NCI-H460 (cell line): ENCODE results near the gene CMTM4. TPM values are rescaled to one million over a fixed set of nuclear protein-coding genes. Genes with fewer than 3 reads are reported as not detected.
"Not testable (repeated sequence)": the region's sequence is repeated elsewhere in the genome, so short reads cannot be mapped to it uniquely, and the experiment has no call there.

ENCODE experiments used
- DNase-seq: peaks from one replicate; pipeline ENCODE4 v3.0.0-alpha.2; 2016; ENCODE audit warnings: low read depth; ENCODE audit errors: extremely low read depth
- total RNA-seq: library from RNA; depleted of rRNA; stranded (reverse); fragments of >200 nt; shearing (Covaris generic); gene quantifications from 2 replicates; pipeline ENCODE4 v1.2.3, GENCODE V29; 2014

Gene CMTM4
- total RNA-seq, 1 experiment from 2014 or later, result 64.5 TPM

DNA sequence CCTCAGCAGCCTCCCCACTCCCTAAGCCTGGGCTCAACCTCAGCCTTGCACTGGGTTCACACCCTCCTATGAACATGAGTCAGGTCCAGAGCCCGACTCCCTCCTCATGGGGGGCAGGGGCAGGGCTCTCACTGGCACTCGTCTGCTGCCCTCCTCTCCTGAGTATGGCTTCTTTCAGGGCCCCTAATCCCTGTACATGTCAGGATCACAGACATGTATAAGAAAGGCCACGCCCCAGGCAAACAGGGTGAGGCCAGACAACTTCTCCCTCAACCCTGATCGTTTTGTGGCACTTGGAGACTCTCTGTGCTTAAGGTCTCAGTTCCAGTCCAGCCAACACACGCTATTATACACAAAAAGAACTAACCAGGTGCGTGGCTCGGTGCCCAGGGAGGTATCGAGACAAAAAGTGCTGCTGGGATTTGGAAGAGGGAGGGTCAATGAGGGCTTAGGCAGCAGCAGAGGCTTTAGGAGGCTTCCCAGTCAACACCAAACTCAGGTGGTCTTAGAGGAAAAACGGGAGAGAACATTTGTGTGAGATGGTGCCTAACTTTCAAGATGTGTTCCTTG lies 46.8 kb downstream of the CMTM4 start:
- no peak for DNase-seq

DNA sequence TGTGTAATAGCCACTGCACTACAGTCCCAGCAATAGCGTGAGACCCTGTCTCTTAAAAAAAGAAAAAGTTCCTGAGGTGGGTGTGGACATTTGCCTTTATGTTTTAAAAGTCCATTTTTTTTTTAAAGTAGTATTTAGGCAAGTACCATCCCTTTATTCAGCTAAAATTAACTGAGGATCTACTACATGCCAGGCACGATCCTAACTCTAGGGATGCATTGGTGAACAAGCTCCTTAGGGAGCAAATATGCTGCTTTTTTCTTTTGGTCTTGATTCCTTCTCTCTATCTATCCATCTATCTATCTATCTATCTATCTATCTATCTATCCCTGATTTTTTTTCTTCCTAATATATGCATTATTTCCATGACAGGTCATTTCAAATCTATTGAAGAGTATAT lies 47.4 kb downstream of the CMTM4 start:
- no peak for DNase-seq

DNA sequence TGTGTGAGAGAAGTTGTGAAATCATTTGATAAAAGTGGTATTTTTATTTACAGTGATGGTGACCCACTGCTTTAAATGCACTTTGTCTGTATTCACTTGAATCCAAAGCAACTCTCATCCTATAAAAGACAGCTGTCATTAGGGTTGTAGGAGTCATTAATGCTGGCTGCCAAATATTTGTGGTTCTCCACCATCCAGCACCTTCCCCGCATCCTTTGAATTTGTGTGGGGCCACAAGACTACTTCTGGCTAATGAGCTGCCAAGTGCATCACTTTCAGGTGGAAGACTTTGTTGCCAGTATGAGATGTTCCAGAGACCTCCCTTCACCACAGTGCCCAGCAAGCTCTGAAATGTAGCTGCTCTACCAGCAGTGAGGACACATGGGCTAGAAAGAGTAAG lies 48.7 kb downstream of the CMTM4 start:
- DNase-seq, result no peak

DNA sequence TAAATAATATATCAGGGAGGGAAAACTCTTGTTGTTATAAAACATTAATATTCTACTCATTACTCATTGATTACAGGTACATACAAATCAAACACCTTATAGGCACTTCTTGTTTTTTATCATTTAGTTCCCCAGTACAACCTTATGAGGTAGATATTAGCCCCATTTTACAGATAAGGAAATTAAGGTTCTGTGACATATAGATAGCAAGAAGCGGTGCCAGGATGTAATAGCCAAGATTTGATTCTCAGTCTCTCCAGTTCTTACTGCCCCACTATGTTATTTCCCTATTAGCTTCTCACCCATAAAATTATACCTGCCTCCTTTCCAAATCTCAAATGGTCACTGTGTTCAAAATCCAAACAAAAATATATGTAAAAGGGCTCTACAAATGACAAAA lies 55.2 kb downstream of the CMTM4 start:
- no peak for DNase-seq

DNA sequence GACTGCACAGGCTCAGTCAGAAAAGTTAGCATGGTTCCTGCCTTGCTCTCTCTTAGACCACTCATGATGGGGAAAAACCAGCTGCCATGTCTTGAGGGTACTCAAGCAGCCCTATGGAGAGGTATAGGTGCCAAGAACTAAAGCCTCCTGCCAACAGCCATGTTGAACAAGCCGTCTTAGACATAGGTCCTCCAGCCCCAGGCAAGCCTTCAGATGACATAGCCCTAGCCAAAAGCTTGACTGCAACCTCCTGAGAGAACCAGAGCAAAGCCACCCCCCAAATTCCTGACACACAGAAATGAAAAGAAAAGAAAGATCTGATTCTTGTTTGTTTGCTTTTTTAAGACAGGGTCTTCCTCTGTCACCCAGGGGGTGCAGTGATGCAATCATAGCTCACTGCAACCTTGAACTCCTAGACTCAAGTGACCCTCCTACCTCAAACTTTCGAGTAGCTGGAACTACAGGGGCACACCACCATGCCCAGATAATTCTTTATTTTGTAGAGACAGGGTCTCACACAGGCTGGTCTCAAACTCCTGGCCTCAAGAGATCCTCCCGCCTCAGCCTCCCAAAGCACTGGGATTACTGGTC lies 55.7 kb downstream of the CMTM4 start:
- DNase-seq, result no peak

DNA sequence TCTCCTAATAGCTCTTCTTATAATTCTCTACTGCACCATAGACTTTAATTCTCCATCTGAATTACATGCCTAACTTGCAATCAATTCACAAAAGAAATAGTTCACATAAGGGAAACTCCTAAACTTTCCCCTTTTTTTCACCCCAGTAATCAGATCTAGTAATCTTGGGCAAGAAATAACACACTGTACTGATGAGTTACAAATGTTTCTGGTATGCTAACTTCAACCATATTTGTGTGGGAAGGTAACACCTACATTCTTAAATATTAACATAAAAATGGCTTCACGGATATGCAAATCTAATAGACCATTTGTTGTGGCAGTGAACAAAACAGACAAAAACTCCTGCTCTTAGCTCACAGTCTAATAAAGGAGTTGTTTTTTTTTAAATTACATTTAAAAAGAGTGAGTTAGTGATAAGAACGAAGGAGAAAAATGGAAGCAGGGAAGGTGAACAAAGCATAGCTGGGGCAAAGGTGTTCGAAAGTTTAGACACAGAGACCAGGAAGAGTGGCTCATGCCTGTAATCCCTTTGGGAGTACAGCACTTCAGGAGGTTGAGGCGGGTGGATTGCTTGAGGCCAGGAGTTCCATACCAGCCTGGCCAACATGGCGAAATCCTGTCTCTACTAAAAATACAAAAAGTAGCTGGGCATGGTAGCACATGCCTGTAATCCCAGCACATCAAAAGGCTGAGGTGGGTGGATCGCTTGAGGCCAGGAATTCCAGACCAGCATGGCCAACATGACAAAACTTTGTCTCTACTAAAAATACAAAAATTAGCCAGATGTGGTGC lies 57.3 kb downstream of the CMTM4 start:
- DNase-seq, result no peak

DNA sequence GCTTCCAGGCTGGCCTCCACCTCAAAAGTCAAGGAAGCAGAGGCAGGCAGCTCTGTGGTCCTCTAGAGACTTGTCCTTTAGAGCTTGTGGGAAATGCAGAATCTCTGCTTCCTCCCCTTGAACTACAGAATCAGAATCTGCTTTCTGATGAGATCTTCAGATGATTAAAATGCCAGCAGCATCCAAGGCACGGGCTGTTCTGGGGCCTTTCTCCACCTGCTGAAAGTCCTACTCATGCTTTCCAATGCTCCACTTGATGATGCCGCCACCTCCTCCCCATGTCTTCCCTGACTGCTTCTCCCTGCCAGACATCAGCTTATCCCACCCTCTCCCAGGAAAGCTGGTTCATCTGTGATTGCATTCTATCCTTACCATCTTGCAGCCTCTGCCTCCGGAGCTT lies 58.7 kb downstream of the CMTM4 start:
- DNase-seq, result no peak

DNA sequence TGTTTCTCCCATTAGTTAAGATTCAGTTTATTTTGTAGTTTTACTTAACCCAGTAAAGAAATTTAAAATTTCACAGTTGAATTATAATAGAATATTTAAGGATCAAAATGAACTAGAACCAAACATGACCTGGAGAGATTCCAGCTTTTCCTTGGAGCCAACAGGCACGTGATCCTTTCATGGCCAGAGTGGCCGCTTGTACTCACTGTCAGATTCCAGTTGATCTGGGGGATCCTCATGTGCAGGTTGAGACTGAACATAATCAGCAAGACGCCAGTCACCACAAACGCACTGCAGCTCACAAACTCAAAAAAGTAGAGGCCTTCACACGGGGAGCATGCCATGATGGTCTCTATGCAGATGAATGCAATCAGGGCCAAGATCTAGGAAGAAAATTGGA lies 60.3 kb downstream of the CMTM4 start:
- no peak for DNase-seq

DNA sequence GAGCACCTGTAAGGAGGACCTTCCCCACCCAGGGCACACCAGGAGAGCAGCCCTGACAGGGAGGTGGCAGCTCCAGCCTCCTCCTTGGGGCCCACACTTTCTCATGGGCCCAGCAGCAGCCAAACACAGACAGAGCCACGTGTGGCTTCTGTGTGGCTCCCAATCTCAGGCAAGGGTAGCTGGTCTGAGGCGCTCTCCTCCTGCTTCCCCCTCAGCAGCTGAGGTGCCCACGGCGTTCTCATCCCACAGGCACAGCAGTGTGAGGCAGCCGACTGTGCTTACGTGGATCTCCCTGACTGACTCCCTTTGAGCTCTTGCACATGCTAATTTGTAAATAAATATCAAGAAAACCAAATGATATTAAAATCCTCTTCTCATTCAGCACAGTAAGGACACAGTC lies 61.1 kb downstream of the CMTM4 start:
- DNase-seq, result no peak

DNA sequence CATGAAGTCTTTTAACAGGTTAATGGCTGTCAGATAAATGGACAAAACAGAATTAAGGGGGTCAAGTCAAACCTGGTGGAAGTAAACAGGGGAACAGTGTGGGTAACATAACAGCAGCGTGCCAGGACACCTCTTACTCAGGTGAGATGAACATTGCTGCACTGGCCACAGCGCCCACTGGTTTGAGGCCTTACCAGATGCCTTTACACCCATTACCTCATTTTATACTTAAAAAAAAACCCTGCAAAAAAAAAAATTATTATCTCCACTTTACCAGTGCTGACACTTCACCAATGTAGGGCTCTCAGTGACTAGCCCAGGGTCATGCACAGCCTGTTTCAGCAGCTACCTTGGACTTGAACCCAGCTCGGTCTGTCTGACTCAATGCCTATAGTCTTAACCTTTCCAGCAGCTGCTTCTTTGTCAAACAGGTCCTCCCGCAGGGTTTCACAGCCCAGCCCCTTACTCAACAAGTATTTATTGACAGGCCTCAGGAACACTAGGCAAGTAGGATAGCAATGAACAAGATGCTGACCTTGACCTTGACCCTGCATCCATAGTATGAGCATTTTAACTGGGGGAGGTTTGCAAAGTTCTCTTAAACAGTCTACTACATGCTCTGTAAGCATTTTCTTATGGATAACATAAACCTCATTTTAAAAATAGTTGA lies 61.9 kb downstream of the CMTM4 start:
- no peak for DNase-seq

DNA sequence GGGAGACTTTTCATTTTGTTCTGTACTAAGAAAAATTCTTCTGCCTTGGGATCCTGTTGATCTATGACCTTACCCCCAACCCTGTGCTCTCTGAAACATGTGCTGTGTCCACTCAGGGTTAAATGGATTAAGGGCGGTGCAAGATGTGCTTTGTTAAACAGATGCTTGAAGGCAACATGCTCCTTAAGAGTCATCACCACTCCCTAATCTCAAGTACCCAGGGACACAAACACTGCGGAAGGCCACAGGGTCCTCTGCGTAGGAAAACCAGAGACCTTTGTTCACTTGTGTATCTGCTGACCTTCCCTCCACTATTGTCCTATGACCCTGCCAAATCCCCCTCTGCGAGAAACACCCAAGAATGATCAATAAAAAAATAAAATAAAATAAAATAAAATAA lies 65.0 kb downstream of the CMTM4 start:
- DNase-seq, result not testable (repeated sequence)

DNA sequence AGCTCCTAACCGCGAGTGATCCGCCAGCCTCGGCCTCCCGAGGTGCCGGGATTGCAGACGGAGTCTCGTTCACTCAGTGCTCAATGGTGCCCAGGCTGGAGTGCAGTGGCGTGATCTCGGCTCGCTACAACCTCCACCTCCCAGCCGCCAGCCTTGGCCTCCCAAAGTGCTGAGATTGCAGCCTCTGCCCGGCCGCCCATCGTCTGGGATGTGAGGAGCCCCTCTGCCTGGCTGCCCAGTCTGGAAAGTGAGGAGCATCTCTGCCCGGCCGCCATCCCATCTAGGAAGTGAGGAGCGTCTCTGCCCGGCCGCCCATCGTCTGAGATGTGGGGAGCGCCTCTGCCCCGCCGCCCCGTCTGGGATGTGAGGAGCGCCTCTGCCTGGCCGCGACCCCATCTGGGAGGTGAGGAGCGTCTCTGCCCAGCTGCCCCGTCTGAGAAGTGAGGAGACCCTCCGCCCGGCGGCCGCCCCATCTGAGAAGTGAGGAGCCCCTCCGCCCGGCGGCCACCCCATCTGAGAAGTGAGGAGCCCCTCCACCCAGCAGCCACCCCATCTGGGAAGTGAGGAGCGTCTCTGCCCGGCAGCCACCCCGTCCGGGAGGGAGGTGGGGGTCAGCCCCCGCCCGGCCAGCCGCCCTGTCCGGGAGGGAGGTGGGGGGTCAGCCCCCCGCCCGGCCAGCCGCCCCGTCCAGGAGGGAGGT lies 65.8 kb downstream of the CMTM4 start:
- not testable (repeated sequence) for DNase-seq

DNA sequence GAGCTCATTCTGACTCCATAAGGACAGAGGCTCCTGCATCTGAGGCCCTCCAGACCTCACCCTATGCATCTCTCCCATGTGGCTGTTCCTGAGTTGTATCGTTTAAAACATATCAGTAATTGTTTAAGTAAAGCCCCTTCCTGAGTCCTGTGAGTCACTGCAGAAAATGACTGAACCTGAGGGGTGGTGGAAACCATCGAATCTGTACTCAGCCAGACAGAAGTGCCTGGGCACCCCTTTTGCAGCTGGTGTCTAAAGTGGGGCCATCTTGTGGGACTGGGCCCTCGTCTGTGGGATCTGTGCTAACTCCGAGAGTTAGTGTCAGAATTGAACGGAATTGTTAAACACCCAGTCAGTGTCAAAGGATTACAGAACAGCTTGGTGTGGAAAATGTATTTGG lies 66.7 kb downstream of the CMTM4 start:
- DNase-seq, result no peak

DNA sequence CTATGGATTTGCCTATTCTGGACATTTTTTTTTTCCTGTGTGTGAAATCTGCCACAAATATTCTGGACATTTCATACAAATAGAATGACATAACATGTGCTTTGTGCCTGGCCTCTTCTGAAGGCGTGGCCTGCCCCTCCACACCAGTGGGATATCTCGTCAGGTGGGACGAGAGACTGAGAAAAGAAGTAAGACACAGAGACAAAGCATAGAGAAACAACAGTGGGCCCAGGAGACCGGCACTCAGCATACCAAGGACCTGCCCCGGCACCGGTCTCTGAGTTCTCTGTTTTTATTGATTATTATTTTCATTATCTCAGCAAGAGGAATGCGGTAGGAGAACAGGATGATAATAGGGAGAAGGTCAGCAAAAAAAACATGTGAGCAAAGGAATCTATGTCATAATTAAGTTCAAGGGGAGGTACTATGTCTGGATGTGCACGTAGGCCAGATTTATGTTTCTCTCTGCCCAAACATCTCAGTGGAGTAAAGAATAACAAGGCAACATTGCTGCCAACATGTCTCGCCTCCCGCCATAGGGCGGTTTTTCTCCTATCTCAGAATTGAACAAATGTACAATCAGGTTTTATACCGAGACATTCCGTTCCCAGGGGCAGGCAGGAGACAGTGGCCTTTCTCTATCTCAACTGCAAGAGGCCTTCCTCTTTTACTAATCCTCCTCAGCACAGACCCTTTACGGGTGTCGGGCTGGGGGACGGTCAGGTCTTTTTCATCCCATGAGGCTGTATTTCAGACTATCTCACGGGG lies 68.7 kb downstream of the CMTM4 start:
- not testable (repeated sequence) for DNase-seq

DNA sequence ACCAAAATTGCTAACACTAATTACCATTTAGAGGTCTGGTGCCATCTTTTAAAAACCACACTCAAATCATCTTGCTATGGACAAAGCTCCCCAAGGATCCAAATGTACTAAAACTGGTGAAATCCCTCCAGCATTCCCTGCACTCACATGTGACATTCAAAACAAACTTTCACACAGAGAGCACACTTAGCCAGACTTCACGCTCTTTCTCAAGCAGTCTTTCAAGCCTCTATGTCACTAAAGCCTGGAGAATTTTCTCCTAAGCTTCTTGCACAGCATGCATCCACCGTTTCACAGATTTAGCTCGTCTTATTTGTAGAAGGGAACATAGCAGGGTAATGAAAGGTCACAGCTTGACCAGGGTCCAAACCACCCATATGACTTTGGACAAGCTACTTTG lies 72.8 kb downstream of the CMTM4 start:
- DNase-seq, result no peak

DNA sequence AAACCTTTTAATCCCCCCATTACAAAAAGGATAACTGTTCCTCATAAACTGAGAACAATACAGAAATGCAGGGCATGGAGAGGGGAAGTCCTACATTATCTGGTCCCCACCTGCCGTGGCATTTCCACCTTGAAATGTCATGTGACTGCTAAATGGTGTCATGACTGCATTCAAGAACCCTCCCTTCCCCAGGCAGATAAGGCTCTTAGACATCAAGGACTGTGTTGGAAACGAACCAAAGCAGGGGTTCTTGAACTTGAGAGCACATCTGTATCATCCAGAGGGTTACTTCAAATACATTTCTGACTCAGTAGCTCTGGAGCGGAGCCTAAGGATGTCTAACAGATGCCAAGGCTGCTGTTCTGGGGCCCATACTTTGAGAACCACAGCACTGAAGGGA lies 73.7 kb downstream of the CMTM4 start:
- DNase-seq, result no peak

DNA sequence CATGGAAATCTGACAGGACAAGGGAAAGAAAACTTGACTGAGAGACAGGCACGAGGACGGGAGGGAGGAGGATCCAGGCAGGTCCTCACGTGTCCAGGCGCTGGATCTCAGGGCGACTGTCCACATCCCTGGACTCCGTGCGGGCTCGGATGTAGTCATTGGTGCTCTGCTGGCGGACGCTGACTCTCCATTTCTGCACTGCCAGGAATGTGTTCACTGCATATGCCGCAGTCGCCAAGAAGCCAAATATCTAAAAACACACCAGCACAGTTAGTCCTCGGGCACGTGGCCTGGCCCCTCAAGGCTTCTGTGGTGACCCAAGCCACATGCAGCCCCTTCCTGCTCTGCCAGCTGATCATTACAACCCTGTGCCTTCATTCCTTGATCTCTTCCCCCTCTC lies 74.6 kb downstream of the CMTM4 start:
- no peak for DNase-seq

DNA sequence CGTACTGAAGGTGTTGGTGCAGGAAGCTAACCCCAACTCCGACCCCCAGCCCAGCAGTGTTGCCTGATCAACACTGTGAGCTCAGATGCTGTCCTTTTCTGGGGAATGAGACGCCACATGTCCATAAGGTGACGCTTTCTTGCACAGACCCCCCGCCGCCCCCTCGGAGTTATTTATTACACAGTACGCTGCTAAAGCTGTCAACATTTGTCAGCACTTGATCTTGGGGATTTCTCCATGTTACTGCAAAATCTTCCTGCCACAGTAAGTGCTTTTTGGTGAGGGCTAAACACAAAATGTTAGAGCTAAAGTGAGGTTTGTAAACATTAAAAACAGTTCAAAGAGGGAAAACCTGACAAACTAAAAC lies 76.1 kb downstream of the CMTM4 start:
- DNase-seq, result no peak

DNA sequence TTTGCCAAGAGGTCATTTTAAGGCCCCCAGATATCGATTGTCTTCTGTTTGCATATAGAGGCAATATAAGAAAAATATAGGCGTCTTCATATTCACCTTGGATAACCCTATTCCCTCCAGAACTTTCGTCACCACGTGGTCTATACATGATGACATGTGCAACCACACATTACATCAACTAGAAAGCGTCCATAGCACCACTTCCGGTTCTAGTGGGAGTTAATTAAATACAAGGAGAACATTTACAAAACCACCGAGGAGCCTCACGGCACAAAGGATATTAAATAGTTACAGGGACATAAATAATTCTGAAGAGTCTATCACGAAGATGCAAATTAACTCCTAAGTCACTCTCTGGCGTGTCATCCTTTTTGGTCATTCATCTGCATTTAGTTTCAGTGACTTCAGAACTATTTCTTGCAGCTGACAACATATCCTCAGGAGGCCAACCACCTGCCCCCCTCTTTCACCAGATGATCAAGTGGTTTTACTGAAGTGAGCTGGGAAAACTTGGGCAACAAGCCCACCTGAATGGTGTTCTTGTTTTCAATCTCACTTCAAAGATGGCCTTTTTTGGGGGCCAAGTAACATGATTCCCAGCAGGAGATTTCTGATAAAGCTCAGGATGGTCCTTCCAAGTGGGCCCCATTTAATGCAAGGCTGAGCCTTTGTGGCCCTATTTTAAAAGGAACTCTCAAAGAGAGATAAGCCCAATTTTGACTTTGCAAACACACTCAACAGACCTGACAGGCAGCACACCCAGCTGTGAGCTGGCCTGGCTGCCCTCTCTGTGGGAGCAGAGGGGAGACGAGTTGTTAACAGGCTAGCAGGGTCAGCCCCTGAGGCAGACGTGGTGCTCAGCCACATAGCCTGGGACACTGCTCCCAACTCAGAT lies 76.8 kb downstream of the CMTM4 start:
- no peak for DNase-seq
